Thoracic aorta (tissue), 2 donors: ENCODE measurements around the gene POU2AF3. TPM values are rescaled to one million over a fixed set of nuclear protein-coding genes. Genes with fewer than 3 reads are reported as not detected.

ENCODE experiments used
- ATAC-seq: fragments of 150-250 bp; one replicate; pipeline ENCODE4 v1.8.0; 2017; ENCODE audit warnings: low read depth; ENCODE audit not compliant: insufficient number of reproducible peaks, low FRiP score
- DNase-seq: peaks from one replicate; pipeline ENCODE4 v3.0.0-alpha.2; 2020; ENCODE audit warnings: low spot score
- H3K27ac ChIP-seq, 2 donors: fragments of 200-600 bp; sonication (generic); 1 replicate in 1 of 2; 2 replicates in 1 of 2; pipeline ENCODE4 v1.5.1; 2016; ENCODE audit warnings: mild to moderate bottlenecking in 2 of 2, moderate library complexity in 2 of 2
- H3K27me3 ChIP-seq: fragments of 200-600 bp; sonication (generic); replicated peaks from 2 replicates; pipeline ENCODE4 v1.6.0; 2016; ENCODE audit warnings: mild to moderate bottlenecking; ENCODE audit not compliant: insufficient read depth
- H3K36me3 ChIP-seq: fragments of 200-600 bp; sonication (generic); one replicate; pipeline ENCODE4 v1.5.1; 2016
- H3K4me1 ChIP-seq, 2 donors: fragments of 200-600 bp; sonication (generic); 1 replicate in 1 of 2; 2 replicates in 1 of 2; pipeline versions ENCODE4 v1.5.1 to v1.6.0; 2016; ENCODE audit warnings: low read depth in 2 of 2, mild to moderate bottlenecking in 1 of 2; ENCODE audit not compliant: control insufficient read depth in 1 of 2
- H3K4me3 ChIP-seq: fragments of 200-600 bp; sonication (generic); 2 replicates; pipeline ENCODE4 v1.5.1; 2016; ENCODE audit warnings: mild to moderate bottlenecking
- H3K9me3 ChIP-seq: fragments of 200-600 bp; sonication (generic); 2 replicates; pipeline ENCODE4 v1.5.1; 2016
- CTCF ChIP-seq: fragments of 200-600 bp; sonication (generic); IDR thresholded peaks from one replicate; pipeline ENCODE4 v1.5.1; 2019; ENCODE audit warnings: antibody characterized with exemption
- total RNA-seq, 2 donors: library from RNA; depleted of rRNA; stranded (reverse); fragments of >200 nt; gene quantifications; one replicate each; pipeline versions ENCODE4 v1.1.0 to v1.2.3, GENCODE V29; 2016

POU2AF3 gene
- total RNA-seq, 2 donors from 2014 or later: 1.7 TPM; not detected in 1

GRCh38 chr11:111357150-111358037 lies 59.0 kb downstream of the POU2AF3 start:
- Histone ChIP-seq H3K9me3 (no peaks in the 10 kb centered on the region), H3K36me3 (no peaks in the 10 kb centered on the region), H3K4me3 (no peak overlapping the region), H3K27ac (no peak overlapping the region), H3K27me3 (no peaks in the 10 kb centered on the region), H3K4me1 (peaks cover 0 to under 1% of the 10 kb centered on the region in 2 donors)
- TF ChIP-seq CTCF: no peak
- DNase-seq: no peak
- no peak for ATAC-seq

Other genes starting within 250 kb of the POU2AF3 start
- not detected for gene POU2AF2, start 52.8 kb upstream of the POU2AF3 start, total RNA-seq
- gene POU2AF1, start 80.7 kb downstream of the POU2AF3 start, total RNA-seq: not detected
- gene BTG4, start 213.8 kb downstream of the POU2AF3 start, total RNA-seq: not detected
- not detected for gene HOATZ, start 216.2 kb downstream of the POU2AF3 start, total RNA-seq
- 10 to 100 TPM; 25.6 to 36.6 TPM for gene LAYN, start 242.2 kb downstream of the POU2AF3 start, total RNA-seq